SK-N-MC (cell line): ENCODE measurements around the gene PARS2.

ENCODE experiments used
- DNase-seq: peaks from one replicate; pipeline ENCODE4 v3.0.0-alpha.2; 2011; ENCODE audit warnings: low read depth, low spot score
- H3K27ac ChIP-seq: fragments of 200-600 bp; sonication (generic); 2 replicates; pipeline ENCODE4 v1.5.1; 2016; ENCODE audit warnings: mixed run types
- H3K36me3 ChIP-seq: fragments of 200-600 bp; sonication (generic); 2 replicates; pipeline ENCODE4 v1.6.1; 2017; ENCODE audit warnings: antibody characterized with exemption, low read length, mixed read lengths; ENCODE audit not compliant: insufficient read depth
- H3K4me3 ChIP-seq: fragments of 200-600 bp; sonication (generic); 2 replicates; pipeline ENCODE4 v1.5.1; 2016
- H3K9ac ChIP-seq: fragments of 200-600 bp; sonication (generic); 2 replicates; pipeline ENCODE4 v1.8.0; 2017; ENCODE audit warnings: mixed run types, mixed read lengths; ENCODE audit not compliant: insufficient read length
- H3K9me3 ChIP-seq: fragments of 200-600 bp; sonication (generic); 2 replicates; pipeline ENCODE4 v1.6.1; 2017; ENCODE audit warnings: low read depth, mild to moderate bottlenecking, antibody characterized with exemption, low read length, moderate library complexity, mixed read lengths
- EZH2 ChIP-seq: fragments of 200-600 bp; sonication (generic); IDR thresholded peaks from one replicate; pipeline ENCODE4 v1.6.1; 2017; ENCODE audit warnings: antibody characterized with exemption
- FOXP2 ChIP-seq: optimal IDR thresholded peaks from 2 replicates; pipeline ENCODE3; 2011; ENCODE audit warnings: mild to moderate bottlenecking, moderate library complexity; ENCODE audit not compliant: insufficient read depth; ENCODE audit errors: extremely low read length, control extremely low read depth
- POLR2AphosphoS5 ChIP-seq: IDR thresholded peaks from 2 replicates; pipeline ENCODE4 v1.6.1; 2012; ENCODE audit warnings: mild to moderate bottlenecking, low read depth, low read length, borderline replicate concordance

Gene PARS2

DNA sequence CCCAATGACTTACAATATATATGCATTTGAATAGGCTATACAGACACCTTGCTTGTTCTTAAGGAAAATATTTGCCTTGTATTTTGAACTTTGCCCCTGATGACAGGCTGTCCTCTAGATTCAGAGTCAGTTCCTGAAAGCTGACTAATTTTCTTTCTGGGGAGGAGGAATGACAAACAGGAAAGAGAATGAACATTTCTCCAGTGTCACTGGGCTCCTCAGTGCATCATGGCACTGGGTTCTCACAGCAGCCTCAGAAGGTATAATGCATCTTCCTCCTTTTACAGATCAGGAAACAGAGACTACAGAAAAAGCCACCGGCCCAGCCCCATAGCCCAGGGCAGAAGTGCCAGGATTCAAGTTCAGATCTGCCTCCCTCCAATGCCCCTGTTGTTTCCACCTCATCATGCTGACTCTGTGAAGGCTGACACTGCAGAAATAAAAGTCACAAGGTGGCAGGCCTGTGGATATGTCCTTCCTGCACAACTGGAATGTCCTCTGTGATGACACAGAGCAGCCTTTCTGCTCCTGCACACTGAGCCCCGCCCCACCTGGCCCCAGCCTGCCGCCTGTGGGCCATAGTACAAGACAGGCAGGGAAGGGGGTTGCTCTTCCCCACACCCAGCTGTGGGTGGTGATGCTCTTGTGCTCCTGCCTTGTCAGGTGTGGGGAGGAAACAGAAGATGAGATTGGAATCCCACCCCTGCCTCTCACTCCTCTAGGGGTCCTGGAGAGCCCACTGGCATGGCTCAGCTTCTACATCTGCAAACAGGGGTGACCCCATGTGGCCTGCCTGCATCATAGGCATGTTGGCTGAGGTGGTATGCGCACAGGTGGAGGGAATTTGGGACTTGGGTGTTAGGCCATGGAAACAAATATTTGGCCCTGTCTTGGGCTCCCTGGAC lies 30.4 kb upstream of the PARS2 start:
- no peaks in the 10 kb centered on the region for H3K36me3 ChIP-seq
- DNase-seq = no peak
- no peak overlapping the region for H3K9ac ChIP-seq
- H3K9me3 ChIP-seq = no peaks in the 10 kb centered on the region
- TF ChIP-seq FOXP2 (no peak), EZH2 (no peak), POLR2AphosphoS5 (no peak)
- H3K4me3 ChIP-seq = no peak overlapping the region
- H3K27ac ChIP-seq = no peak overlapping the region

DNA sequence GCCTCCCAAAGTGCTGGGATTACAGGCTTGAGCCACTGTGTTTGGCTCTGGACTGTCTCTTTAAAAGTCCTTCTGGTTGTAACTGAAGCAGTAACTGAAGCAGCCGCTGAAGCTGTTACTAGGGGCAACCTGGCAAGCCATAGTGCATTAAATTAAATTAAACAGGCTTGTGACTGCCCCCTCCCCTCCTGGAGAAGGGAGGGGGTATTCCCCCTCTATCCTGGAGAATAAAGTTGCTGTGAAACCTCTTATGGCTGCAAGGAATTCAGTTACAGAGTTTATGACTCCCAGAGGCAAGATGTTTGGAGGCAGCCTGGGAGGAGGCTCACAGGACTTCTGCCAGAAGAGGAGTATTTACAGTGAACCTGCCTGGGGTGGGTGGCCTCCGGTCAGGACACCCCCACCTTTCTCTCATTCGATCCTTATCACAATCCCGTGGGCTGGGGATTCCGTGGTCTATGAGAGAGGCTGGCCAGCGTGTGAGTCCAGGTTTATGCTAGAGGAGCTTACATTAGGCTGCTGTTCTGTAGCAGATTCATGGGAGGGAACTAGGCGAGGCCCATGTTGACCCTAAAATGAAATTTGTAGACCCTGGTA lies 28.5 kb upstream of the PARS2 start:
- TF ChIP-seq FOXP2 (no peak), POLR2AphosphoS5 (no peak)

DNA sequence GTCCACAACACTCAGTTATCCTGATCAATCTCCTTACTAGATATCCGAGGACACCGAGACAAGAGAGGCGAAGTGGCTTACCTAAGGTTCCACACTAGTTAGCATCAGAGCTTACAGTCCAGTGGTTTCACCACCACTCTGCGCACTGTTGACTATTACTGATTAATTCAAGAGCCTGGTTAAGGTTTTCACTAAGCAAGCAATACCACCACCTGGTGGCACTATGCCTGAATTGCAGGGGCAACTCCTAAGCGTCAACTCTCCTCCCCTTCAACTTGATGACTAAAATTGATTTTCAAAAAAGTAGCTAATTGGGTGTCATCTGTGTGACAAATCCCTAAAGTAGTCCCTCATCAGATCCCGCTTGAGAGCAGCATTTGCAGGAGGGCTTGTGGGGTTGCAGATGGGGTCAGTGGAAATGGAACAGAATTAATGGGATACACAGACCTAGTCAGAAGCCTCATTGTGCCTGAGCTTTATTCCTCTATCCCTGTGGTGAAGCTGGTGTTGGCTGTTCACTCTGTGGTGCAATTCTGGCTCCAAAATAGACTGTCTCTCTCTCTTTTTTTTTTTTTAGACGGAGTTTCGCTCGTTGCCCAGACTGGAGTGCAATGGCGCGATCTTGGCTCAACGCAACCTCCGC lies 27.7 kb upstream of the PARS2 start:
- no peak overlapping the region for H3K4me3 ChIP-seq
- no peak overlapping the region for H3K27ac ChIP-seq
- no peak for TF ChIP-seq FOXP2
- no peak for TF ChIP-seq POLR2AphosphoS5
- no peak for TF ChIP-seq EZH2
- H3K9ac ChIP-seq = no peak overlapping the region
- H3K9me3 ChIP-seq = no peaks in the 10 kb centered on the region
- peak; percentile 60 for DNase-seq
- H3K36me3 ChIP-seq = no peaks in the 10 kb centered on the region

More for the DNA sequence above, 28.5 kb upstream of the PARS2 start:
- H3K36me3 ChIP-seq = no peaks in the 10 kb centered on the region
- H3K9ac ChIP-seq = no peak overlapping the region
- H3K27ac ChIP-seq = no peak overlapping the region
- no peaks in the 10 kb centered on the region for H3K9me3 ChIP-seq
- peak overlapping the region; percentile 38; the same call in 1 of the 2 replicates for H3K4me3 ChIP-seq
- DNase-seq = no peak

DNA sequence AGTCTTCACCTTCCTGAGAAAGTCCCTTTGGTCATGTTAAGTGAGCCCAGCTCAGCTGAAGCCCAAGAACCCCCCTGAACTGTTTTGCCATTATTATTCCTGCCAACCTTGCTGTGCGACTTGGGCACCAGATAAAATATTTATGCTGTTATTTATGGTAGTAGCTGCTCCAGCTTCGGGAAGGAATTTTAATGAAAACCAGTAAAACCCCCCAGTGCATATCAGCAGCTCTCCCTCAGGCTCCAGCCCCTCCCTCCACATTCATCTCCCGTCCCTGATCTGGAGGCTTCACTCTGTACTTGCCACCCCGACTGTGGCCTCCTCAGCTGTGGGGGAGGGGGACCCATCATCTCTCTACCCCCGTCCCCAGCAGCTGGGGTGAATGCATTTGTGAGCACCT lies 24.1 kb upstream of the PARS2 start:
- Histone ChIP-seq H3K36me3 (no peaks in the 10 kb centered on the region), H3K9ac (no peak overlapping the region), H3K4me3 (peak overlapping the region; percentile 45; the same call in 1 of the 2 replicates), H3K27ac (no peak overlapping the region), H3K9me3 (no peaks in the 10 kb centered on the region)
- TF ChIP-seq POLR2AphosphoS5 = no peak
- no peak for TF ChIP-seq FOXP2
- TF ChIP-seq EZH2 = no peak
- no peak for DNase-seq

DNA sequence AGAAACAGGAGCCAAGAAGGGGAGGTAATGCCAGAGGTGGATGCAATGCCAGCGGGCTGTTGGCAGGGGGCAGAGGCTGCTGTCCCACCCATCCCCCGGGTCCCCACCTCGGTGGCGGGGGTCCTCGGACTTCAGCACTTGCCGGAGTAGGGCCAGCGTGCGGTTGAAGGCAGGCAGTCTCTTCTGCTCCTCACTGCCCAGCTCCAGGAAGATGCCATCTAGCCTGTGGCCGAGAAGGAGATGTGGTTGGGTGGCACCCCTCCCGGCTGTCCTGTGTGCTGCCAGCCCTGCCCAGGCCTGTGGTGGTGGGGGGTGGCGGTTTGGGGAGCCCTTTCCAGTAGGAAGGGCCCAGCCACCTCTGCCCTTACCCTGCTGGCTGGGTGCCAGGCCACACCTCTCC lies 23.3 kb upstream of the PARS2 start:
- no peaks in the 10 kb centered on the region for H3K9me3 ChIP-seq
- H3K27ac ChIP-seq = no peak overlapping the region
- no peak for DNase-seq
- H3K36me3 ChIP-seq = no peaks in the 10 kb centered on the region
- H3K4me3 ChIP-seq = no peak overlapping the region
- TF ChIP-seq FOXP2 (no peak), EZH2 (no peak), POLR2AphosphoS5 (no peak)
- no peak overlapping the region for H3K9ac ChIP-seq

DNA sequence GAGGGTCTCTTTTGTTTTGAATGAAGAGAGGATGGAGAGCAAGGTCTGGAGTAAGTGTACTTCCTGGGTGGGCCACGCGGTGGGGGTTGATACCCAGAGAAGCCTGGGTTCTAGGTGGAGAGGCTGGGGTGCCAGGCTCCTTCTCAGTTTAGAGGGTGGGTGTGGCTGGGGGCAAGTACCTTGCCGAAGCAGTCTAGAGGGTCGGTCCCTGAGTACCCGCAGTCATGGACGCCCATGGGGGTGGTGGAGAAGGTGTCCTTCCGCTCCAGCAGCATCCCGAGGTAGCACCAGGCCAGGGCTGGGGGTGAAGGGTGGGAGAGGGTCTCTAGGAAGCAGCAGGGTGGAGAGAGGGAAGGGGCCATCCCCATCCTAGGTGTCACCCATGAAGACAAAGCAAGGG lies 22.5 kb upstream of the PARS2 start:
- Histone ChIP-seq H3K9me3 (no peaks in the 10 kb centered on the region), H3K4me3 (no peak overlapping the region), H3K36me3 (no peaks in the 10 kb centered on the region), H3K27ac (no peak overlapping the region), H3K9ac (no peak overlapping the region)
- DNase-seq = no peak
- TF ChIP-seq FOXP2 (no peak), POLR2AphosphoS5 (no peak)

DNA sequence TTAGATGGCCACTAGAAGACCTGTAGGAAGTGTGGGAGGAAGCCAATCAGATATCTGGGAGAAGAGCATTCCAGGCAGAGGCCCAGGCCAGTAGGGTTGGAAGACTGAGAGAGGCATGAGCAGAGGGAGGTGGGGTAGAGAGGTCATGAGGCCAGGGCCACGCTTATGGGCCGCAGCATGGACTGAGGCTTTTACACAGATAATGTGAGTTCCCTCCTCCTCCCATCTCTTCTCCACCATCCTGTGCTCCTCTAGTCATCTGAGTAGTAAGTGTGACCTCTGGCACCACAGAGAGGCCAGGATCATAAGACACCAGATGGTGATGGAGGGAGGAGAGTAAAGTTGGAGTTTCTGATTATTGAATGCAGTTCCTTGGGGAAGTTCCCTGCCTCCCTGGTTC lies 19.7 kb upstream of the PARS2 start:
- Histone ChIP-seq H3K27ac (no peak overlapping the region), H3K9ac (no peak overlapping the region), H3K36me3 (no peaks in the 10 kb centered on the region), H3K4me3 (no peak overlapping the region), H3K9me3 (no peaks in the 10 kb centered on the region)
- no peak for TF ChIP-seq POLR2AphosphoS5
- TF ChIP-seq FOXP2 = no peak
- no peak for TF ChIP-seq EZH2
- DNase-seq = no peak

DNA sequence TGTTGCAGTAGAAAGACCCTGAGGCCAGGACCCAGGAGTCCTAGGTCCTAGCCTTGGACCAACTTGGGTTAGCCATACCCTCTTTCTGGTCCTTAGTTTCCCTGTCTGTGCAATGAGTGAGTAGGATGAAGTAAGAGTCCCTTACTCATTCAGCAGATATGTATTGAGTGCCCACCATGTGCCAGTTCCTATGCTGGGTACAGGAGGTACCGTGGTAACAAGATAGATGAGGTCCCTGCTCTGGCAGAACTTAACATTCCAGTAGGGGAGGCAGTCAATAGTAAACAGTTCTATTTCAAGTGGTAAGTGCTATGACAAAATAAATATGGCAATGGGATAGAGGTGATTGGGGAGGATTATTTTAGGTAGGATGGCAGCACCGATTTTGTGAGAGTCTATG lies 18.3 kb upstream of the PARS2 start:
- Histone ChIP-seq H3K27ac (no peak overlapping the region), H3K4me3 (no peak overlapping the region), H3K9ac (no peak overlapping the region), H3K9me3 (no peaks in the 10 kb centered on the region), H3K36me3 (no peaks in the 10 kb centered on the region)
- DNase-seq = no peak
- no peak for TF ChIP-seq POLR2AphosphoS5
- TF ChIP-seq EZH2 = no peak
- TF ChIP-seq FOXP2 = no peak
